HG02885 (cell line): ENCODE results near the gene IFI27L2.
"Not testable (repeated sequence)": the region's sequence is repeated elsewhere in the genome, so short reads cannot be mapped to it uniquely, and the experiment has no call there.

Source experiments
- ATAC-seq: cut with Tn5 transposase; IDR thresholded peaks from one replicate; pipeline ENCODE4 v1.9.1; 2021; ENCODE audit warnings: mild to moderate bottlenecking; ENCODE audit not compliant: unreplicated experiment, poor library complexity

IFI27L2 gene

DNA sequence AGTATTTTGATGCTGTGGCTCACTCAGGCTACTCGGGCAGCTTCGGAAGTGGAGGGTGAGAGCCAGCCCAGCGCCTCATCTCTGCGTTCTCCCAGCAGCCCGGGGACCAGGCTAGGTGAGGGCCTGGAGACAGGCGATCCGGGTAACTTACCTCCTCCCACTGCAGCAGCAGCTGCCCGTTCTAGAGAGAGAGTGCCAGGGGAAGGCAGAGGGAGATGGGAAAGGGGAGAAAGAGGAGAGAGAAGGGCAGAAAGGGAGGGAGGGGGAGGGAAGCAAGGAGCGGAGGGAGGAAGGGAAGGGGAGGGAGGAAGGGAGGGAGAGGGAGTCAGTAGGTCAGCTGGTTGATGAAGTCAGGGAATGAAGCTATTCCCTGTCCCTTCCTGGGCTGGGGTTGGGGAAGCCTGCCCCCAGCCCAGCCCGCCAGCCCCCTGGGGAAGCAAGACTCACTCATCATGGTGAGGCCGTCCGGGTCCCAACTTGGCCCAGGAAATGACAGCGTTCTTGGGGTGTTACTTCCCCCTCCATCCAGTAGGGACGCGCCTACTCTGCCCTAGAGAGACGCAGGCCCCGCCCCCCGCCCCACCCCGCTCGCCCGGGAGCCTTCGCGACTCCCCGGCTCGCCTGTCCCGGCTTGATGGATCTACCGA is at the start of gene IFI27L2:
Gene IFI27L2, minus strand, starts transcription at position 494 of the 647 bp plus-strand sequence. Its CDS starts 40 bp downstream, at position 454.
- peak; percentile 91 for ATAC-seq

DNA sequence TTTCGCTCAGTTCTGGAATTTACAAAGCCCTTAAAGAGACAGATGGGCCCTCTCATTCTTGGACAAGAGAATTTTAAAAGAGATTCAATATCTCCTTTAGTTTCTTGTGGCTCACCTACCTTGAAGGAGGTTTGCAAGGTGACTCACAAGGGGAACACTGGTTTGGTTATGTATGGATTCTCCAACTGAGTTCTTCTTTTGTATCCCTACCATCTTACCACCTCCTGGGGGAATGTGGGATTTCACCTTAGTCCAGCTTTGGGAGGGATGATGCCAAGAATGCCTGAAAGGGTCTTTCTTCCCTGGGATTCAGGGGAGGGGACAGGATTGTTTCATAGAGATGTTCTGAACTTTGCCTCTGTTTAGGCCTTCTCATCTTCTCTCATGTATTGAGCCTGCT is 48.4 kb upstream of the IFI27L2 start:
- ATAC-seq = no peak

GRCh38 chr14:94176808-94177207 is 47.4 kb upstream of the IFI27L2 start:
- no peak for ATAC-seq

GRCh38 chr14:94175747-94176146 is 46.3 kb upstream of the IFI27L2 start:
- ATAC-seq = no peak

DNA sequence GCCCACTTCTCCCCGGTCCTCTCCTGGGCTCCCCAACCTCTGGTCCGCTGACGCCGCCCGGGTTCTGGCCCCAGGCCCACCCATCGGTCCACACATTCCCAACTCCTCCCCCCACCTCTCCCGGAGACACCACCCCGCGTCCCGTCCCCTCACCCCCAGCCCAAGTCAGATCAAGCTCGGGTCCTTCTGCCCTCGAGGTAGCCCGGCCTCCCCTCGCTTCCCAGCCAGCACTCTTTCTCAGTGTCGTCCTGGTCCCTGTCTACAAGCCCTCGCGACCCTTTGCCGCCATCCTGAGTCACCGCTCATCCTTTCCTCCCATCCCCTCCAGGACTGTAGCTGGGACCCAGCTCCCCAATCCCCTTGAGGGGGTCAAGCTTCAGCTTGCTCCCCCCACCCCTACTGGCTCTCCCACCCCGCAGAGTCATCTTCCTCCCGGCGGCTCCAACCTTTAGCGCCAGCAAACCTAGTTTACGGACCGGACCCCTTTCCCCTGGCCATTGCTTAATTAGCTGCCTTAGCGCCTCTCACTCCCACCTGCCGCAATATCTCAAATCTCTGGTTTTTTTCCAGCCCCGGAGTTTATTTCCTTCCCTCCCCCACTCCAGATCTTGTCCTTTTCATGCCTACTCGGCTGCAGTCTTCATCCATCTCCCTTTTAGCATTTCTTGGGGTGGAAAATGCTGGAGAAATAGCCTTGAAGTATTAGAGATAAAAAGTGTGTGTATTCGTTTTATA is 45.8 kb upstream of the IFI27L2 start:
- no peak for ATAC-seq

DNA sequence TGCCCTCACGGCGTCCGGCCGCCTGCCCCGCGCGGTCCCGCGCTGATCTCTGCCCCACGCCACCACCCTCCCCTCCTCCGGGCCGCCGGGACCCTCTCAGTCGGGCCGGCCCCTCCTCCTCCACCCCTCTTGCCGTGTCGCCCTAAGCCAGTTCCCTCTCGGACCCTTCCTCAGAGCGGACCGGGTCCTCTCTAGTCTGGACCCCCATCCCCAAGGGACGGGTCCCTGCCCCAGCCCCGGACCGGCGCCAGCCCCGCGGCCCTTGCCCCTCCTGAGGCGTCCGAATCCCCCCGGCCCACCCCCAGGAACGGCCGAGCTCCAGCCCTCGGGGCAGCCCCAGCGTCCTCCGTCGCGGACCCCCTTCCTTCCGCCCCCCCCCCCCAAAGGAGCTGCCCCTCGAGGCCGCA is 45.2 kb upstream of the IFI27L2 start:
- no peak for ATAC-seq

DNA sequence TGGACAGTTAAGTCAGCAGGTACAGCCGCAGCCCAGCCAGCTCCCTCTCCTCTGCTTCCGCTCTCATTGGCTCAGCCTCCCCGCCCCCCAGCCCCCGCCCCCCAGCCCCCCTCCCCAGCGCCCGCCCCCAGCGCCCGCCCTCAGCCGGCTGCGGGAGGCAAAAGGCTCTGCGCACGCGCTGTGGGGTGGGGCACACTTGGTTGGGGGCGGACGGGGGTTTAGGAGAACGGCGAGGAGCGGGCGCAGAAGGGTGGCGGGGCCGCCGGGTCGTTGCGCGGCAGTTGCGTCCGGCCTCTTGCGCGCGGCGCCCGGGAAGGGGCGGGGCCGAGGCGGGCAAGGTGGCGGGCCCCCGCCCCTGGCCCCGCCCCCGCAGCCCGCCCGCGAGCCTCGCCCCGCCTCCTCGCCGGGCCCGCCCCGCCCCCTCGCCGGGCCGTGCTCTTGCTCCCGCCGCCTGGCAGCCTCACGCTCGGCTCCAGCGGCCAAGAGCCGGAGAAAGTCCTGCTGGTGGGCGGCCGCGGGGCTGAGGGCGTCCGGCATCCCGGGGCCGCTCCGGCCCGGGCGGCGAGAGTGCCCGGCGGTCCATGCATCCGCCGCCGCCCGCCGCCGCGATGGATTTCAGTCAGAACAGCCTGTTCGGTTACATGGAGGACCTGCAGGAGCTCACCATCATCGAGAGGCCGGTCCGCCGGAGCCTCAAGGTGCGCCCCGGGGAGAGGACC is 44.6 kb upstream of the IFI27L2 start, which contains the start of gene PPP4R4:
Gene PPP4R4, plus strand, starts transcription at position 438 of the 719 bp plus-strand sequence. Its CDS starts 144 bp downstream, at position 582.
- ATAC-seq = peak; percentile 83

GRCh38 chr14:94173471-94173884 is 44.1 kb upstream of the IFI27L2 start:
- no peak for ATAC-seq

GRCh38 chr14:94172545-94172944 is 43.1 kb upstream of the IFI27L2 start:
- ATAC-seq = no peak

DNA sequence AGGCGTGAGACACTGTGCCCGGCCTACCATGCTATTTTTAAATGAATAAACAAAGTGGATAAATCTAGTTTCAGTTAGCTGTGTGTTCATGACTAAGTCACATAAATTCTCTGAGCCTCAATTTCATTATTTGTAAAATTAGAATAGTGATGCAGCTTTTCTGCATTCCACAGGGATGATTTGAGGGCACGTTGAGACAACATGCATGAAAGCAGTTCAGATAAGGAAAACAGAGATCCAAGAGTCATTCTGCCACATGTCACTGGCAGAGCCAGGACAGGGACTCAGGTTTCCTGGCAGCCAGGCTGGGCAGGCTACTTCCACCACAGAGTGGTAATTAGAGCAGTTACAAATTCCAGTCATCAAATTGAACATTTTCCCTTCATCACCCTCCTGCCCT is 41.8 kb upstream of the IFI27L2 start:
- ATAC-seq = no peak

DNA sequence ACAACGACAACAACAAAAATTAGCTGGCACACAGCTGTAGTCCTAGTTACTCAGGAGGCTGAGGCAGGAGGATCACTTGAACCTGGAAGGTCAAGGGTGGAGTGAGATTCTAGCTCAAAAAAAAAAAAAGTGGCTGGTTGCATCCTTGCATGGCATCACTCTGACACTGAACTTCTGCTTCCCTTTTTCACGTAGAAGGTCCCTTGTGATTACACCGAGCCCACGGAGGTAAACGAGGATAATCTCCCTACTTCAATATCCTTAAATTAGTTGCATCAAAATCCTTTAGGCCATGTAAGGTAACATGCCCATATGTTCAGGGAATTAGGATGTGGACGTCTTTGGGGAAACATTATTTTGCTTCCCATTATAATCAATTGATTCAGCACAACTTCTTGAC is 40.7 kb upstream of the IFI27L2 start:
- no peak for ATAC-seq

- no peak for ATAC-seq
Observed at GRCh38 chr14:94165744-94166143, 36.3 kb upstream of the IFI27L2 start.

- no peak for ATAC-seq
Observed at GRCh38 chr14:94164685-94165431, 35.5 kb upstream of the IFI27L2 start.

- no peak for ATAC-seq
Observed at GRCh38 chr14:94163796-94164195, 34.4 kb upstream of the IFI27L2 start.

- ATAC-seq = no peak
Observed at GRCh38 chr14:94162466-94162865, 33.1 kb upstream of the IFI27L2 start.

DNA sequence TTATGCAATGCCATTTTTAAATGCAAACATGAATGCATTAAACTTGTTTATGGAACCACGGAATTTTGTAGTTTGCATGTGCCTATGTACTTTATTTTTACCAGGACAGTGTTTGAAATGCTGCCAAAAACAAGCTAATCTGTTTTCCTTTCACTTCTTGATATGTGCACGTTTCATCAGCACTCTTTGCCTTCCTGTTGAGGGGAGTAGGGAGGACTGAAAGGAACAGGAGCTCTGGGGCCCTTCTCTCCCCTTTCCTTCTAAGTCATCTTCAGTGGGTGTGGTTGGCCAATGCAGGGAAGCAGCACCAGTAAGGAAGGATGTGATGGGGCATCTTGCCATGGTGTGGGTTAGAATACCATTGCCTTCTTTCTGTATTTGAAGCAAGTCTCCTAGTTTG is 32.6 kb upstream of the IFI27L2 start:
- no peak for ATAC-seq

DNA sequence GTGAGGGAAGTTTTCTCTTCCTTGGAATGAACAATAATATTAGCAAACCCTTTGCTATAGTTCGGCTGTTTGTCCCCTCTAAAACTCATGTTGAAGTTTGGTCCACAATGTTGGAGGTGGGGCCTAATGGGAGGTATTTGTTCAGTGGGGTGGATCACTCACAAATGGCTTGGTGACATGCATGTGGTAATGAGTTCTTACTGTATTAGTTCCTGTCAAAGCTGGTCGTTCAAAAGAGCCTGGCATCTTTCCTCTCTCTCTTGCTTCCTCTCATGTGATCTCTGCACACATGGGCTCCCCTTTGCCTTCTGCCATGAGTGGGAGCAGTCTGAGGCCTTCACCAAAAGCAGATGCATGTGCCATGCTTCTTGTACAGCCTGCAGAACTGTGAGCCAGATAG is 31.7 kb upstream of the IFI27L2 start:
- ATAC-seq = no peak

DNA sequence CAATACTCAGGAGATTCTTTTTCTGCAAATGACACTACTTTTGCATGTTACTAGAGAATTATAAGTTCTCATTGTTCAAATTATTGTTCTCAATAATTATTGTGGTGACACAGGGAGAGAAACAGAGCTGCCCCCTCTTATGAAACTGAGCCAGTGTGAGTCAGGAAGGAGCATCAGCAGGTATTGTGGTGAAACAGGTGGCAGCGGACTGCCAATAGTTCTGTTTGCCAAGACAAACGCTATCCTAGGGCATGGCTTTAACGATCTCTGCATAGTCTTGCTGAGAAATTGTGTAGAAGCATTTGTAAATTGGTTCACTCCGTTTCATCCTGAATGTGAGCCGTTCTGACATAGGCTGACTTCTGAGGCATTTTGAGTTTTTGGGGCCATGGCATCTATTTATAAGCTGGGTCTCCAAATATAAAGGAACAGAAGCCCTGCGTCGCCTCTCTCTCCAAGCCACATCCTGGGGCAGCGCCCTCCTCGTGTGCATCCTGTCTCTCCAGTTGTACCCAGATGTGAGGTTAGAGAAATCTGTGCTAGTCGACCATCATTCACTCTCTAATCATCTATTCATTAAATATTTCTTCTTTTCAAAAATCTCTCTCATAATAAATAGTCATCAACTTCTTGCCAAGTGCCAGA is 29.0 kb upstream of the IFI27L2 start:
- ATAC-seq = no peak

GRCh38 chr14:94157197-94157596 is 27.8 kb upstream of the IFI27L2 start:
- ATAC-seq = no peak

GRCh38 chr14:94156143-94156542 is 26.7 kb upstream of the IFI27L2 start:
- ATAC-seq = not testable (repeated sequence)
